ENCODE results near the gene SH3PXD2A.
A peak's percentile ranks its signal among the peaks of the same experiment; 100 is the strongest.

SH3PXD2A gene

DNA sequence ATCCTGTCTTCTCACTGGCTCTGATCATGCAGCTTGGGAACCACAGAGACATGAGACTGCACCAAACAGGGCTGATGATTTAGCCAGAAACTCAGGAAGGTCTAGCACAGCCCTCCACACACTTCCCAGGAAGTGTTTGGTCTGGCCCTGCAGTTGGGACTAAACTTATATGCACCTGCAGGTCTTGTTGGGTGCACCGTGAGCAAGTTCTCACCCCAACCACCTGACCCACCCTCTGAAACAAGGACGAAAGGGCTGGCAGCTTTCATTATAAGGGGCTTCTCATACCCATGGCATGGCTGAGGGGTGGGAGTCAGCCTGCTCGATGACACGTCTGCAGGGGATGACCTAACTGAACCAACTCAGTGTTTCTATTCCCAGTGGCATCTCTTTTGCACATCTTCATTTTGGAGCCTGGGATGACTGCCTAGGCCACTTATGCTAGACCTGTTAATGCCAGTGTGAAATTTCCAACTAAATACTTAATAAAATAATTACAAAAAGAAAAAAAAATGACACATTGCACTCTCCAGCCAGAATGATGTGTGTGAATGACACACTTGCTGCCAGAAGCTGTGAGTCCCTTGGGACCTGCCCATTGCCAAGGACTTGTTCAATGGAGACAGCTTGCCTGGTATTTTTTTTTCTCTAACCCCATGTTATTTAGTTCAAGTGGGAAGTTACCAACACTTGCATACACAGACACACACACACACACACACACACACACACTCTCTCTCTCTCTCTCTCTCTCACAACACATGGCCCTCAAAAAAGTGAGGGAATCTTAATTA is 259.2 kb downstream of the SH3PXD2A start:
- no peak overlapping the region for H2AK5ac ChIP-seq (ENCODE audit: low read length)
- H3K23ac ChIP-seq (ENCODE audit: low read length): no peak overlapping the region
- H4K91ac ChIP-seq (ENCODE audit: low read depth, low read length): no peak overlapping the region
- H3K27ac ChIP-seq (ENCODE audit: low read depth, low read length): no peak overlapping the region
- no peaks in the 10 kb centered on the region for H3K27me3 ChIP-seq (ENCODE audit: insufficient read depth, low read length)
- H3K4ac ChIP-seq (ENCODE audit: low read depth, low read length): no peak overlapping the region
- H2BK5ac ChIP-seq (ENCODE audit: low read depth, low read length, poor library complexity): no peak overlapping the region
- no peaks in the 10 kb centered on the region for H3K79me2 ChIP-seq (ENCODE audit: control insufficient read depth, insufficient read depth, low read length, poor library complexity)
- no peak overlapping the region for H2BK12ac ChIP-seq (ENCODE audit: low read length)
- H3K4me2 ChIP-seq (ENCODE audit: low read length): no peak overlapping the region
- no peaks in the 10 kb centered on the region for H3K4me1 ChIP-seq (ENCODE audit: control insufficient read depth in 1 of 2, insufficient read depth in 2 of 2, low read length in 2 of 2)
- no peak overlapping the region for H3K14ac ChIP-seq (ENCODE audit: low read length)
- no peak overlapping the region for H3K18ac ChIP-seq (ENCODE audit: low read length)
- no peak overlapping the region for H4K12ac ChIP-seq (ENCODE audit: low read depth, low read length)
- H3K9me3 ChIP-seq (ENCODE audit: insufficient read depth, low read depth, low read length): no peaks in the 10 kb centered on the region
- no peak overlapping the region for H4K8ac ChIP-seq (ENCODE audit: low read depth, low read length)
- H3K79me1 ChIP-seq (ENCODE audit: low read length): no peaks in the 10 kb centered on the region
- no peak for DNase-seq
- no peak overlapping the region for H2BK120ac ChIP-seq (ENCODE audit: insufficient read depth, low read length, poor library complexity)
- H3K4me3 ChIP-seq (ENCODE audit: low read depth, low read length): no peak overlapping the region
- peaks cover 3% of the 10 kb centered on the region in 2 experiments for H3K36me3 ChIP-seq (ENCODE audit: control insufficient read depth in 1 of 2, insufficient read depth in 2 of 2, low read length in 2 of 2)
- H3K9ac ChIP-seq (ENCODE audit: low read length): no peak overlapping the region
- H2AFZ ChIP-seq (ENCODE audit: insufficient read depth, low read length, poor library complexity): no peak overlapping the region
- WGBS (ENCODE audit: extremely low coverage, insufficient coverage, insufficient read length): no CpG with 5 or more reads among the region's 4 CpGs

DNA sequence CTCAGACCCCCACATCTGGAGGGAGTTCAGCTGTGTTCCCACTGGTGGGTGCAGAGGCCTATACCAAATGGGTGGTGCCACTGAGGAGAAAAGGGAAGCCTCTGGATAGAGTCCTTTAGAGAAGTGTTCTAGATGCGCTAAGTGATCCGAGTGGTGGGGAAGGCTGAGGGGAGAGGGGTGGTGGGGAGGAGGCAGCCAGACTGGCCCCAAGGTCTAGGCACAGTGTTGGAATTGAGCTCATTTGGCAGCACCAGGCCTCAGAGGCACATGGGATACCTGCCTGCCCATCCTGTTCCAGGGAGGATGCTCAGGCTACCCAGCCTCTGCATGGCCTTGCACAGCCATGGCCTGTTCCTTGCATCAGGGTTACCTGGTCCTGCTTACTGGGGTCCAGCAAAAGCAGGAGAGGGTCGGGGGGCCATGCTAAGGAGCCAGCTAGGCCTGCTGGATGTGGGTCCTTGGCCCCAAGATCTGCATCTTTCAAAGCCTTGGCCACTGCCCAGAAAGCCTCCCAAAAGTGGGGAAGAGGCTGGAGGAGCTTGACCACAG is 262.3 kb downstream of the SH3PXD2A start:
- Histone ChIP-seq H3K36me3 (ENCODE audit: control insufficient read depth in 1 of 2, insufficient read depth in 2 of 2, low read length in 2 of 2) (peaks cover 3 to 6% of the 10 kb centered on the region in 2 experiments), H3K79me1 (ENCODE audit: low read length) (no peaks in the 10 kb centered on the region), H2AK5ac (ENCODE audit: low read length) (no peak overlapping the region), H2BK12ac (ENCODE audit: low read length) (no peak overlapping the region), H3K18ac (ENCODE audit: low read length) (no peak overlapping the region), H2AFZ (ENCODE audit: insufficient read depth, low read length, poor library complexity) (no peak overlapping the region), H3K27me3 (ENCODE audit: insufficient read depth, low read length) (no peaks in the 10 kb centered on the region), H3K27ac (ENCODE audit: low read depth, low read length) (no peak overlapping the region), H3K9me3 (ENCODE audit: insufficient read depth, low read depth, low read length) (peaks cover 2% of the 10 kb centered on the region), H3K4ac (ENCODE audit: low read depth, low read length) (no peak overlapping the region), H3K9ac (ENCODE audit: low read length) (no peak overlapping the region), H4K91ac (ENCODE audit: low read depth, low read length) (no peak overlapping the region), H3K4me3 (ENCODE audit: low read depth, low read length) (no peak overlapping the region), H2BK5ac (ENCODE audit: low read depth, low read length, poor library complexity) (no peak overlapping the region), H3K4me2 (ENCODE audit: low read length) (no peak overlapping the region), H3K14ac (ENCODE audit: low read length) (no peak overlapping the region), H2BK120ac (ENCODE audit: insufficient read depth, low read length, poor library complexity) (no peak overlapping the region), H3K23ac (ENCODE audit: low read length) (no peak overlapping the region), H4K8ac (ENCODE audit: low read depth, low read length) (no peak overlapping the region), H3K79me2 (ENCODE audit: control insufficient read depth, insufficient read depth, low read length, poor library complexity) (no peaks in the 10 kb centered on the region), H4K12ac (ENCODE audit: low read depth, low read length) (no peak overlapping the region), H3K4me1 (ENCODE audit: control insufficient read depth in 1 of 2, insufficient read depth in 2 of 2, low read length in 2 of 2) (no peaks in the 10 kb centered on the region)
- no CpG with 5 or more reads among the region's 3 CpGs for WGBS (ENCODE audit: extremely low coverage, insufficient coverage, insufficient read length)
- DNase-seq: no peak

DNA sequence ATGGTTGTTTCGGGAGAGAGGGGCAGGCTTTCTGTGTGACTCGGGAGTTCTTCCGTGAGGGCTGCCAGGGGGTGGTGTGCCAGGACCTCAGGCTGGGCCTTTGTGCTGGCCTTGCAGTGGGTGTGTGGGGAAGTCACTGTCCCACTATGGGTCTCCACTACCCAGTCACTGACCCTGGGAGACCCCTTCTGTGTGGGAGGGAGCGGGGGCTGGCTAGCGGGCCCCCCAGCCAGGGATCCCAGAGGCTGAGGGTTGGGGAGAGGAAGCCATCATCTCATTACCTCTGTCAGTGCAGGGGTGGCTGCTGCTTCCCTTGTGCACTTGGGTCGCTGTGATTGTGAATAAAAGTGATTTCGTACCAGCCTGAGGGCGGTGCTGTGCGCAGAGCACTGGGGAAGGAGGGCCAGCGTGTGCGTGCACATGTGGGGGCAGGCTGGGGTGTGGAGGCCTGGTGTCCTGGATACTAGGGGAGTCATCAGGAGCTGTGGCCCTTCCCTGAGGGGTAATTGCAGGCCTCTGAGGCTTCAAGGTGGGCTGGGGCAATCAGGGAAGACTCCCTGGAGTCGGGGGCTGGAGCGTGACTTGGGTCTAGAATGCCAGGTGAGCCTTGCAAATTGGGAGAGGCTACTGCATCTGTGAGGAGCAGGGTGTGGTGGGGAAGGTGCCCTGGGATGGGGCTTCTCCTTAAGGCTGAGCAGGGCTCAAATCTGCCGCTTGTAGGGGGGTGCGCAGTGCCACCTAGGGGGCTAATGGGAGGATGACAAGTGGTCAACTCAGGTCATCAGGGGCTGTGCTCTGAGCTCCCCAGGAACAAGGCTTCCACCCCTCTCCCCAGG is 263.0 kb downstream of the SH3PXD2A start:
- Histone ChIP-seq H3K27ac (ENCODE audit: low read depth, low read length) (no peak overlapping the region), H3K79me2 (ENCODE audit: control insufficient read depth, insufficient read depth, low read length, poor library complexity) (no peaks in the 10 kb centered on the region), H3K79me1 (ENCODE audit: low read length) (no peaks in the 10 kb centered on the region), H4K91ac (ENCODE audit: low read depth, low read length) (no peak overlapping the region), H3K23ac (ENCODE audit: low read length) (no peak overlapping the region), H2BK12ac (ENCODE audit: low read length) (no peak overlapping the region), H3K9ac (ENCODE audit: low read length) (no peak overlapping the region), H2BK120ac (ENCODE audit: insufficient read depth, low read length, poor library complexity) (no peak overlapping the region), H3K4me2 (ENCODE audit: low read length) (no peak overlapping the region), H3K4me3 (ENCODE audit: low read depth, low read length) (no peak overlapping the region), H2AFZ (ENCODE audit: insufficient read depth, low read length, poor library complexity) (no peak overlapping the region), H3K4ac (ENCODE audit: low read depth, low read length) (no peak overlapping the region), H3K18ac (ENCODE audit: low read length) (no peak overlapping the region), H3K27me3 (ENCODE audit: insufficient read depth, low read length) (no peaks in the 10 kb centered on the region), H2BK5ac (ENCODE audit: low read depth, low read length, poor library complexity) (no peak overlapping the region), H3K14ac (ENCODE audit: low read length) (no peak overlapping the region), H3K9me3 (ENCODE audit: insufficient read depth, low read depth, low read length) (peaks cover 2% of the 10 kb centered on the region), H3K36me3 (ENCODE audit: control insufficient read depth in 1 of 2, insufficient read depth in 2 of 2, low read length in 2 of 2) (peaks cover 3 to 6% of the 10 kb centered on the region in 2 experiments), H2AK5ac (ENCODE audit: low read length) (no peak overlapping the region), H4K8ac (ENCODE audit: low read depth, low read length) (no peak overlapping the region), H3K4me1 (ENCODE audit: control insufficient read depth in 1 of 2, insufficient read depth in 2 of 2, low read length in 2 of 2) (no peaks in the 10 kb centered on the region), H4K12ac (ENCODE audit: low read depth, low read length) (no peak overlapping the region)
- DNase-seq: peak; percentile 43 to 60
- WGBS (ENCODE audit: extremely low coverage, insufficient coverage, insufficient read length): no CpG with 5 or more reads among the region's 15 CpGs

DNA sequence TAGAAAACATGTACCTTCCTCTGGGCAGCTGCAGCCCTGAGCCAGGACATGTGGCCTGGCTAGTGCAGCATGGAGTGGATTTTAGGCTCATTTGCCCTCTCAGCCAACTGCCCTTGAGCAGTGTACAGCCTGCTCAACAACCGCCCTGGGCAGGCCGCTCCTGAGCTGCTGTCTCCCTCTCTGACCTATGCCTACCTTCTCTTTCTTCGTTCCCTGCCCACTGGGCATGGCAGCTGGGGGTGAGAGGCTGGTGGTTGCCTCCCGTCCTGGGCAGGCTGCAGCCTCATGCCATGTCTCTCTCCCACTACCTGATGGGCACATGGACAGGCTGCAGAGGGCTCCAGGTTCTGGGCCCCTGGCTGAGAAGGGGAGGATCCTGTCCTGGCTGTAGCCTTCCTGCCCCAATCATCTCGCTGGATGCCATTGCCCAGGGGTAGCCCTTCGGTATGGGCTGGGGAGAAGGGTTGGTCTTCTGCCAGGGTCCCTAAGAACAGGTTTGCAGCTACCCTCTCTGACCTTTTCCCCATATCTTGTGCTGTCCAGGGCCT is 264.6 kb downstream of the SH3PXD2A start:
- DNase-seq: no peak
- Histone ChIP-seq H3K18ac (ENCODE audit: low read length) (no peak overlapping the region), H3K27ac (ENCODE audit: low read depth, low read length) (no peak overlapping the region), H4K12ac (ENCODE audit: low read depth, low read length) (no peak overlapping the region), H2BK120ac (ENCODE audit: insufficient read depth, low read length, poor library complexity) (no peak overlapping the region), H3K36me3 (ENCODE audit: control insufficient read depth in 1 of 2, insufficient read depth in 2 of 2, low read length in 2 of 2) (peaks cover 3% of the 10 kb centered on the region in 2 experiments), H3K9ac (ENCODE audit: low read length) (no peak overlapping the region), H2BK12ac (ENCODE audit: low read length) (no peak overlapping the region), H3K4me1 (ENCODE audit: control insufficient read depth in 1 of 2, insufficient read depth in 2 of 2, low read length in 2 of 2) (no peaks in the 10 kb centered on the region), H3K4ac (ENCODE audit: low read depth, low read length) (no peak overlapping the region), H3K27me3 (ENCODE audit: insufficient read depth, low read length) (no peaks in the 10 kb centered on the region), H3K23ac (ENCODE audit: low read length) (no peak overlapping the region), H3K79me2 (ENCODE audit: control insufficient read depth, insufficient read depth, low read length, poor library complexity) (no peaks in the 10 kb centered on the region), H2BK5ac (ENCODE audit: low read depth, low read length, poor library complexity) (no peak overlapping the region), H3K4me2 (ENCODE audit: low read length) (no peak overlapping the region), H4K91ac (ENCODE audit: low read depth, low read length) (no peak overlapping the region), H3K9me3 (ENCODE audit: insufficient read depth, low read depth, low read length) (peaks cover 2% of the 10 kb centered on the region), H3K4me3 (ENCODE audit: low read depth, low read length) (no peak overlapping the region), H3K79me1 (ENCODE audit: low read length) (no peaks in the 10 kb centered on the region), H2AK5ac (ENCODE audit: low read length) (no peak overlapping the region), H3K14ac (ENCODE audit: low read length) (no peak overlapping the region), H2AFZ (ENCODE audit: insufficient read depth, low read length, poor library complexity) (no peak overlapping the region), H4K8ac (ENCODE audit: low read depth, low read length) (no peak overlapping the region)
- WGBS (ENCODE audit: extremely low coverage, insufficient coverage, insufficient read length): no CpG with 5 or more reads among the region's 6 CpGs

All from trophoblast cell (in vitro differentiated cells and primary cell).